CD4-positive, alpha-beta T cell (primary cell): Measurements from ENCODE around the gene ASB6. TPM values are rescaled to one million over a fixed set of nuclear protein-coding genes. Genes with fewer than 3 reads are reported as not detected.
A peak's percentile ranks its signal among the peaks of the same experiment; 100 is the strongest.

ENCODE experiments used
- ATAC-seq: fragments of 200-7000 bp; cut with Tn5 transposase; one replicate; pipeline ENCODE4 v1.10.0; 2022; ENCODE audit warnings: mild to moderate bottlenecking; ENCODE audit not compliant: poor library complexity
- CTCF ChIA-PET: fragments of 350-600 bp; sonication (Branson Sonifier 250); formaldehyde crosslinking; loops from one replicate; lab custom pipeline; 2021; ENCODE audit warnings: antibody characterized with exemption, inconsistent platforms; lab: Charles Lee
- POLR2A ChIA-PET: fragments of 350-600 bp; sonication (Branson Sonifier 250); formaldehyde crosslinking; loops from one replicate; lab custom pipeline; 2021; ENCODE audit warnings: antibody characterized with exemption, inconsistent platforms; lab: Charles Lee
- DNase-seq, 14 experiments: peaks; one replicate each; pipeline ENCODE4 v3.0.0-alpha.2; 2013 to 2020; ENCODE audit warnings: mixed read lengths in 2 of 14
- H3K27ac ChIP-seq, 2 donors: one replicate each; pipeline versions ENCODE4 v1.5.1 to v1.7.0; 2013; ENCODE audit warnings: low read length in 2 of 2, low read depth in 1 of 2, mild to moderate bottlenecking in 1 of 2
- H3K27me3 ChIP-seq, 2 experiments: 1 replicate in 1 of 2; 2 replicates in 1 of 2; pipeline versions ENCODE4 v1.6.1 to v1.7.0; 2013; ENCODE audit warnings: low read length in 2 of 2, control low read depth in 1 of 2, mild to moderate bottlenecking in 1 of 2, moderate library complexity in 1 of 2; ENCODE audit not compliant: insufficient read depth in 2 of 2, control insufficient read depth in 1 of 2
- H3K36me3 ChIP-seq: one replicate; pipeline ENCODE4 v1.6.1; 2013; ENCODE audit warnings: low read length, control low read depth; ENCODE audit not compliant: insufficient read depth
- H3K4me1 ChIP-seq: one replicate; pipeline ENCODE4 v1.6.1; 2013; ENCODE audit warnings: low read length, control low read depth; ENCODE audit not compliant: insufficient read depth
- H3K4me3 ChIP-seq: one replicate; pipeline ENCODE4 v1.5.1; 2013; ENCODE audit warnings: mild to moderate bottlenecking, low read length, moderate library complexity
- H3K9me3 ChIP-seq, 2 experiments: 1 replicate in 1 of 2; 2 replicates in 1 of 2; pipeline versions ENCODE4 v1.6.1 to v1.7.0; 2013; ENCODE audit warnings: low read length in 2 of 2, mild to moderate bottlenecking in 2 of 2, control low read depth in 1 of 2, moderate library complexity in 1 of 2; ENCODE audit not compliant: control insufficient read depth in 1 of 2, insufficient read depth in 1 of 2
- H3K27ac Mint-ChIP-seq: one replicate; pipeline ENCODE4 v1.8.0; 2020; ENCODE audit warnings: mixed read lengths
- H3K27me3 Mint-ChIP-seq: one replicate; pipeline ENCODE4 v1.8.0; 2021; ENCODE audit warnings: mixed read lengths
- H3K36me3 Mint-ChIP-seq: one replicate; pipeline ENCODE4 v1.8.0; 2021; ENCODE audit warnings: low read depth, mixed read lengths
- H3K4me1 Mint-ChIP-seq: one replicate; pipeline ENCODE4 v1.8.0; 2021; ENCODE audit warnings: low read depth, mixed read lengths
- H3K4me3 Mint-ChIP-seq: one replicate; pipeline ENCODE4 v1.8.0; 2020; ENCODE audit warnings: mild to moderate bottlenecking, mixed read lengths
- H3K9me3 Mint-ChIP-seq: one replicate; pipeline ENCODE4 v1.8.0; 2020; ENCODE audit warnings: mixed read lengths
- CTCF ChIP-seq: fragments of 200-600 bp; IDR thresholded peaks from one replicate; pipeline ENCODE4 v1.8.0; 2022; ENCODE audit warnings: antibody characterized with exemption, mild to moderate bottlenecking
- intact Hi-C, 2 experiments: fragments of 100-400 bp; cut with DNase I in 1 of 2; cut with micrococcal nuclease in 1 of 2; formaldehyde crosslinking; loops; one replicate each; pipeline versions ENCODE4 v1.15.1 to v1.9.0; 2023 to 2025; cut with DNase I, micrococcal nuclease
- total RNA-seq, 174 experiments: library from RNA in 2 of 174; stranded (reverse) in 2 of 174; gene quantifications; one replicate each; pipeline ENCODE4 v1.2.3 and lab custom pipeline; 2021 to 2026

Gene ASB6
- total RNA-seq, 2 experiments from 2014 or later, result 28.5 to 29.3 TPM

- no peak for ATAC-seq
- POLR2A ChIA-PET, result interaction anchor here (0.6 kb wide), 1 partner anchor 70 kb away, joined by 3 read pairs; no protein-coding TSS in a partner anchor
- Mint-ChIP-seq H3K36me3 (peaks cover 61% of the 10 kb centered on the region), H3K4me3 (no peak overlapping the region), H3K4me1 (peaks cover 52% of the 10 kb centered on the region), H3K27ac (peak overlapping the region; percentile 94), H3K9me3 (no peaks in the 10 kb centered on the region), H3K27me3 (no peaks in the 10 kb centered on the region)
- TF ChIP-seq CTCF, result no peak
- intact Hi-C loops, result no loop called here
- no peak overlapping the region for H3K4me3 ChIP-seq
- no peaks in the 10 kb centered on the region for H3K27me3 ChIP-seq
- H3K27ac ChIP-seq, result no peak overlapping the region
- no peak for DNase-seq
- CTCF ChIA-PET, result no interaction called here
- no peaks in the 10 kb centered on the region for H3K9me3 ChIP-seq
- peaks cover 56% of the 10 kb centered on the region for H3K4me1 ChIP-seq
- H3K36me3 ChIP-seq, result peaks cover 64% of the 10 kb centered on the region
Observed at GRCh38 chr9:129631674-129632129, 10.2 kb downstream of the ASB6 start.

- H3K27ac ChIP-seq, result no peak overlapping the region
- H3K9me3 ChIP-seq, result no peaks in the 10 kb centered on the region
- peaks cover 54% of the 10 kb centered on the region for H3K4me1 Mint-ChIP-seq
- no peak overlapping the region for H3K4me3 Mint-ChIP-seq
- H3K9me3 Mint-ChIP-seq, result no peaks in the 10 kb centered on the region
- peaks cover 60% of the 10 kb centered on the region for H3K4me1 ChIP-seq
- peaks cover 60% of the 10 kb centered on the region for H3K36me3 ChIP-seq
- DNase-seq (no peak), ATAC-seq (no peak)
- no peak overlapping the region for H3K4me3 ChIP-seq
- H3K27ac Mint-ChIP-seq, result peak overlapping the region; percentile 94
- POLR2A ChIA-PET, result no interaction called here
- no peak for TF ChIP-seq CTCF
- intact Hi-C loops, result no loop called here
- no peaks in the 10 kb centered on the region for H3K27me3 ChIP-seq
- peaks cover 66% of the 10 kb centered on the region for H3K36me3 Mint-ChIP-seq
- CTCF ChIA-PET, result interaction anchor here (1.2 kb wide), 1 partner anchor 492 kb away, joined by 4 read pairs; no protein-coding TSS in a partner anchor
- no peaks in the 10 kb centered on the region for H3K27me3 Mint-ChIP-seq
Observed at GRCh38 chr9:129630967-129631673, 10.8 kb downstream of the ASB6 start.

- Mint-ChIP-seq H3K4me3 (peak overlapping the region; percentile 42), H3K27ac (peak overlapping the region; percentile 94), H3K27me3 (no peaks in the 10 kb centered on the region), H3K36me3 (peaks cover 55% of the 10 kb centered on the region), H3K9me3 (no peaks in the 10 kb centered on the region), H3K4me1 (peaks cover 65% of the 10 kb centered on the region)
- no peak for TF ChIP-seq CTCF
- H3K27ac ChIP-seq, result peak overlapping the region in 1 of 2 donors; percentile 16
- H3K9me3 ChIP-seq, result no peaks in the 10 kb centered on the region
- H3K4me3 ChIP-seq, result no peak overlapping the region
- intact Hi-C loops, result loop anchor here (5.0 to 10.0 kb wide), 3 partner anchors 175 to 602 kb away; partner anchors contain the start of genes IER5L (in 1 of the 2), SH3GLB2 (in 1 of the 2) and TOR1B (in 1 of the 2)
- ChIA-PET CTCF (interaction anchor here (0.6 to 1.2 kb wide), 2 partner anchors 486 to 573 kb away, joined by 3 to 4 read pairs; no protein-coding TSS in a partner anchor), POLR2A (no interaction called here)
- ATAC-seq, result no peak
- DNase-seq, result no peak
- H3K36me3 ChIP-seq, result peaks cover 44% of the 10 kb centered on the region
- peaks cover 78% of the 10 kb centered on the region for H3K4me1 ChIP-seq
- no peaks in the 10 kb centered on the region for H3K27me3 ChIP-seq
Observed at GRCh38 chr9:129629251-129629820, 12.6 kb downstream of the ASB6 start.
